Transverse colon (tissue), 4 donors: ENCODE data around the gene MAP4.

ENCODE experiments used
- CTCF ChIP-seq, 5 experiments: fragments of 200-600 bp in 3 of 5; fragments of 450-650 bp in 2 of 5; sonication (generic) in 3 of 5; IDR thresholded peaks; 1 replicate in 2 of 5; 2 replicates in 3 of 5; pipeline ENCODE4 v1.5.1; 2016 to 2017; ENCODE audit warnings: antibody characterized with exemption in 5 of 5, inconsistent platforms in 3 of 5, mild to moderate bottlenecking in 2 of 5, moderate library complexity in 1 of 5
- POLR2AphosphoS5 ChIP-seq, 3 donors: sonication (generic); formaldehyde crosslinking; IDR thresholded peaks; one replicate each; pipeline ENCODE4 v1.6.1; 2016; ENCODE audit warnings: antibody characterized with exemption in 3 of 3

DNA sequence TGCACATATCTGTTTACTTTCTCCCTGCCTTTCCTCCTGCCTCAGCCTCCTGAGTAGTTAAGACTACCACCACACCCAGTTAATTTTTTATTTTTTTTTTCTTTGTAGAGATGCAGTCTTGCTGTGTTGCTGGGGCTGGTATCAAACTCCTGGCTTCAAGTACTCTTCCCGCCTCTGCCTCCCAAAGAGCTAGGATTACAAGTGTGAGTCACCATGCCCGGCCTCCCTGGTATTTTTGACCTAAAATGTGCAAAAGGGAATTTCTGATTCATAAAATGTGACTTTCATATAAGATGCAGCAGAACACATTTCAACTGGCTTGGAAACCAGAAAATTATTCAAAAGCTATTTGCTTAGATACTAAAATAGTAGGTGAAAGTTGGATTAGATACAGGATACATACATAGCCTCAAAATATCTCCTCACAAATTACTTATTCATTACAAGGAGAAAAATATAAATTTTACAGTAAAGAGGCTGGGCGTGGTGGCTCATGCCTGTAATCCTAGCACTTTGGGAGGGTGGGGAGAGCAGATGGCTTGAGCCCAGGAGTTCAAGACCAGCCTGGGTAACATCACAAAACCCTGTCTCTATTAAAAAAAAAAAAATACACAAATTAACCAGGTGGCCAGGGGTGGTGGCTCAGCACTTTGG lies 32.0 kb downstream of the MAP4 start:
- no peak for TF ChIP-seq POLR2AphosphoS5 (IDR thresholded peaks at IDR 0.05)
- no peak for TF ChIP-seq CTCF (IDR thresholded peaks at IDR 0.05)
